ENCODE data around the gene BAHCC1.

Gene BAHCC1

GRCh38 chr17:81397314-81398175 is 2.3 kb downstream of the BAHCC1 start:
- peak; percentile 8 for TF ChIP-seq CTCF (IDR thresholded peaks at IDR 0.05; ENCODE audit: insufficient read depth, low read depth, low read length, missing control alignments)
- peak overlapping the region; percentile 60 for H3K4me3 ChIP-seq (ENCODE audit: low read length)
- DNase-seq (ENCODE audit: low read depth), result peak; percentile 73

- DNase-seq (ENCODE audit: low read depth), result peak; percentile 58
- peak overlapping the region; percentile 60 for H3K4me3 ChIP-seq (ENCODE audit: low read length)
- TF ChIP-seq CTCF (IDR thresholded peaks at IDR 0.05; ENCODE audit: insufficient read depth, low read depth, low read length, missing control alignments), result no peak
Observed at GRCh38 chr17:81398176-81398831, 3.0 kb downstream of the BAHCC1 start.

- TF ChIP-seq CTCF (IDR thresholded peaks at IDR 0.05; ENCODE audit: insufficient read depth, low read depth, low read length, missing control alignments), result no peak
- DNase-seq (ENCODE audit: low read depth), result no peak
- peak overlapping the region; percentile 60 for H3K4me3 ChIP-seq (ENCODE audit: low read length)
Observed at GRCh38 chr17:81398832-81399411, 3.7 kb downstream of the BAHCC1 start.

- peak overlapping the region; percentile 49 for H3K4me3 ChIP-seq (ENCODE audit: low read length)
- no peak for DNase-seq (ENCODE audit: low read depth)
- TF ChIP-seq CTCF (IDR thresholded peaks at IDR 0.05; ENCODE audit: insufficient read depth, low read depth, low read length, missing control alignments), result no peak
Observed at GRCh38 chr17:81399481-81400153, 4.4 kb downstream of the BAHCC1 start.

- H3K4me3 ChIP-seq (ENCODE audit: low read length), result peak overlapping the region; percentile 49
- peak; percentile 54 for DNase-seq (ENCODE audit: low read depth)
Observed at GRCh38 chr17:81400154-81400977, 5.1 kb downstream of the BAHCC1 start.

More at GRCh38 chr17:81400154-81400977, 5.1 kb downstream of the BAHCC1 start:
- no peak for TF ChIP-seq CTCF (IDR thresholded peaks at IDR 0.05; ENCODE audit: insufficient read depth, low read depth, low read length, missing control alignments)
